HEK293T (cell line): ENCODE data around the gene PCDHGA9.
A peak's percentile ranks its signal among the peaks of the same experiment; 100 is the strongest.
"Not testable (repeated sequence)": the region's sequence is repeated elsewhere in the genome, so short reads cannot be mapped to it uniquely, and the experiment has no call there.

Experiments
- CTCF ChIA-PET: fragments of 350-600 bp; formaldehyde crosslinking; extraction: SDS; loops from one replicate; lab custom pipeline; 2021; ENCODE audit warnings: antibody characterized with exemption, inconsistent platforms; lab: Yijun Ruan, JAX
- POLR2A ChIA-PET: fragments of 350-600 bp; formaldehyde crosslinking; extraction: SDS; loops from one replicate; lab custom pipeline; 2020; ENCODE audit warnings: antibody characterized with exemption, inconsistent platforms; lab: Yijun Ruan, JAX
- DNase-seq: peaks from one replicate; pipeline ENCODE4 v3.0.0; 2012; ENCODE audit warnings: mixed read lengths; ENCODE audit errors: extremely low spot score
- ARNT ChIP-seq: fragments of 450-650 bp; IDR thresholded peaks from 2 replicates; pipeline ENCODE4 v1.6.1; 2017; ENCODE audit warnings: mild to moderate bottlenecking
- BHLHE40 ChIP-seq: fragments of 450-650 bp; IDR thresholded peaks from 2 replicates; pipeline ENCODE4 v1.6.1; 2016; ENCODE audit warnings: mild to moderate bottlenecking, moderate library complexity, borderline replicate concordance
- CTBP1 ChIP-seq: fragments of 450-650 bp; IDR thresholded peaks from 2 replicates; pipeline ENCODE4 v1.6.1; 2016; ENCODE audit warnings: borderline replicate concordance
- ELF4 ChIP-seq: fragments of 450-650 bp; IDR thresholded peaks from 2 replicates; pipeline ENCODE4 v1.6.1; 2017; ENCODE audit warnings: antibody characterized with exemption
- FOXA1 ChIP-seq: fragments of 450-650 bp; IDR thresholded peaks from 2 replicates; pipeline ENCODE4 v1.6.1; 2016; ENCODE audit warnings: mild to moderate bottlenecking
- FOXK2 ChIP-seq: fragments of 450-650 bp; IDR thresholded peaks from 2 replicates; pipeline ENCODE4 v1.6.1; 2016; ENCODE audit warnings: mild to moderate bottlenecking
- FOXM1 ChIP-seq: fragments of 450-650 bp; IDR thresholded peaks from 2 replicates; pipeline ENCODE4 v1.6.1; 2017; ENCODE audit warnings: mild to moderate bottlenecking, borderline replicate concordance
- HDGF ChIP-seq: fragments of 450-650 bp; IDR thresholded peaks from 2 replicates; pipeline ENCODE4 v1.6.1; 2017; ENCODE audit warnings: antibody characterized with exemption, borderline replicate concordance
- L3MBTL2 ChIP-seq: fragments of 450-650 bp; conservative IDR thresholded peaks from 2 replicates; pipeline ENCODE4 v1.6.1; 2016; ENCODE audit warnings: mild to moderate bottlenecking
- LEF1 ChIP-seq: fragments of 450-650 bp; IDR thresholded peaks from 2 replicates; pipeline ENCODE4 v1.6.1; 2017; ENCODE audit warnings: mild to moderate bottlenecking, borderline replicate concordance
- NFRKB ChIP-seq: fragments of 450-650 bp; IDR thresholded peaks from 2 replicates; pipeline ENCODE4 v1.6.1; 2016; ENCODE audit warnings: mild to moderate bottlenecking, moderate library complexity
- PKNOX1 ChIP-seq: fragments of 450-650 bp; IDR thresholded peaks from 2 replicates; pipeline ENCODE4 v1.6.1; 2016
- SP1 ChIP-seq: fragments of 450-650 bp; IDR thresholded peaks from 2 replicates; pipeline ENCODE4 v1.6.1; 2017
- SUZ12 ChIP-seq: fragments of 450-650 bp; IDR thresholded peaks from 2 replicates; pipeline ENCODE4 v1.6.1; 2016; ENCODE audit warnings: mild to moderate bottlenecking
- TARDBP ChIP-seq: fragments of 450-650 bp; IDR thresholded peaks from 2 replicates; pipeline ENCODE4 v1.6.1; 2016
- ZNF384 ChIP-seq: fragments of 450-650 bp; IDR thresholded peaks from 2 replicates; pipeline ENCODE4 v1.6.1; 2016

PCDHGA9 gene

GRCh38 chr5:141384471-141385267, 17.9 kb upstream of the PCDHGA9 start:
- POLR2A ChIA-PET, result no interaction called here

GRCh38 chr5:141387557-141388311, 14.8 kb upstream of the PCDHGA9 start, which contains the start of gene PCDHGB4:
Gene PCDHGB4 (plus strand): TSS chr5:141387698. CDS start chr5:141387885, 187 bp downstream.
- DNase-seq, POLR2A ChIA-PET: not testable (repeated sequence)
- CTCF ChIA-PET, result interaction anchor here (0.6 kb wide), 1 partner anchor 132 kb away, joined by 3 read pairs; no protein-coding TSS in a partner anchor

More at GRCh38 chr5:141384471-141385267, 17.9 kb upstream of the PCDHGA9 start:
- CTCF ChIA-PET, result no interaction called here
- no peak for TF ChIP-seq HDGF
- TF ChIP-seq ZNF384, result no peak
- no peak for TF ChIP-seq FOXA1
- TF ChIP-seq LEF1, result no peak
- no peak for TF ChIP-seq SP1
- TF ChIP-seq ARNT, result no peak
- no peak for TF ChIP-seq L3MBTL2
- TF ChIP-seq SUZ12, result no peak
- no peak for TF ChIP-seq BHLHE40
- TF ChIP-seq ELF4, result no peak
- TF ChIP-seq FOXM1, result no peak
- no peak for TF ChIP-seq NFRKB
- TF ChIP-seq PKNOX1, result no peak
- no peak for TF ChIP-seq FOXK2
- TF ChIP-seq CTBP1, result no peak
- no peak for TF ChIP-seq TARDBP
- no peak for DNase-seq

- ChIA-PET POLR2A (no interaction called here), CTCF (no interaction called here)
- TF ChIP-seq L3MBTL2, result no peak
- no peak for TF ChIP-seq LEF1
- TF ChIP-seq ARNT, result no peak
- TF ChIP-seq ELF4, result no peak
- TF ChIP-seq SP1, result no peak
- TF ChIP-seq NFRKB, result no peak
- TF ChIP-seq FOXM1, result no peak
- no peak for TF ChIP-seq PKNOX1
- TF ChIP-seq FOXA1, result no peak
- TF ChIP-seq HDGF, result no peak
- TF ChIP-seq BHLHE40, result no peak
- no peak for TF ChIP-seq SUZ12
- no peak for TF ChIP-seq CTBP1
- TF ChIP-seq ZNF384, result no peak
- no peak for TF ChIP-seq TARDBP
- TF ChIP-seq FOXK2, result no peak
Observed at GRCh38 chr5:141388661-141389060, 13.9 kb upstream of the PCDHGA9 start.

DNA sequence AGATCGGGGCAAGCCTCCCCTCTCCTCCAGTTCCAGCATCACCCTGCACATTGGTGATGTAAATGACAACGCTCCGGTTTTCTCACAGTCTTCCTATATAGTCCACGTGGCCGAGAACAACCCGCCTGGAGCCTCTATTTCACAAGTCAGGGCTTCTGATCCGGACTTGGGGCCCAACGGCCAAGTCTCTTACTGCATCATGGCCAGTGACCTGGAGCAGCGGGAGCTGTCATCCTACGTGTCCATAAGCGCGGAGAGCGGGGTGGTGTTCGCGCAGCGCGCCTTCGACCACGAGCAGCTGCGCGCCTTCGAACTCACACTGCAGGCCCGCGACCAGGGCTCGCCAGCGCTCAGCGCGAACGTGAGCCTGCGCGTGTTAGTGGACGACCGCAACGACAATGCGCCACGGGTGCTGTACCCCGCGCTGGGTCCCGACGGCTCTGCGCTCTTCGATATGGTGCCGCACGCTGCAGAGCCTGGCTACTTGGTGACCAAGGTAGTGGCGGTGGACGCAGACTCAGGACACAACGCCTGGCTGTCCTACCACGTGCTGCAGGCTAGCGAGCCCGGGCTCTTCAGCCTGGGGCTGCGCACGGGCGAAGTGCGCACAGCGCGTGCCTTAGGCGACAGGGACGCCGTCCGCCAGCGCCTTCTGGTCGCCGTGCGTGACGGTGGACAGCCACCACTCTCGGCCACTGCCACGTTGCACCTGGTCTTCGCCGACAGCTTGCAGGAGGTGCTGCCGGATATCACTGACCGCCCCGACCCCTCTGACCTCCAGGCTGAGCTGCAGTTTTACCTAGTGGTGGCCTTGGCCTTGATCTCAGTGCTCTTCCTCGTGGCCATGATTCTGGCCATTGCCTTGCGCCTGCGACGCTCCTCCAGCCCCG, 13.2 kb upstream of the PCDHGA9 start:
- ChIA-PET POLR2A (no interaction called here), CTCF (interaction anchor here (0.6 kb wide), 2 partner anchors 59 to 155 kb away, joined by 3 read pairs; partner anchors contain the start of gene PCDHGA1)
- no peak for DNase-seq
- no peak for TF ChIP-seq BHLHE40
- TF ChIP-seq ELF4, result no peak
- TF ChIP-seq FOXK2, result no peak
- no peak for TF ChIP-seq ARNT
- no peak for TF ChIP-seq FOXA1
- no peak for TF ChIP-seq NFRKB
- TF ChIP-seq LEF1, result no peak
- TF ChIP-seq SP1, result no peak
- TF ChIP-seq L3MBTL2, result no peak
- TF ChIP-seq ZNF384, result no peak
- TF ChIP-seq PKNOX1, result no peak
- no peak for TF ChIP-seq FOXM1
- TF ChIP-seq SUZ12, result no peak

More at GRCh38 chr5:141388661-141389060, 13.9 kb upstream of the PCDHGA9 start:
- DNase-seq, result no peak

GRCh38 chr5:141392429-141393198, 10.0 kb upstream of the PCDHGA9 start, which contains the start of gene PCDHGA8:
Gene PCDHGA8 (plus strand): TSS chr5:141392633. CDS start chr5:141392814, 181 bp downstream.
- peak; percentile 59; the same call in 1 of the 2 replicates for TF ChIP-seq L3MBTL2
- TF ChIP-seq PKNOX1, result no peak
- CTCF ChIA-PET, result no interaction called here
- DNase-seq, result no peak
- POLR2A ChIA-PET, result no interaction called here
